B cell (primary cell): ENCODE measurements around the gene USP12.

Experiments used
- CTCF ChIP-seq: fragments of 200-600 bp; IDR thresholded peaks from one replicate; pipeline ENCODE4 v1.8.0; 2022; ENCODE audit warnings: antibody characterized with exemption, mild to moderate bottlenecking
- EZH2 ChIP-seq: IDR thresholded peaks from 2 replicates; pipeline ENCODE4 v1.6.1; 2012; ENCODE audit warnings: borderline replicate concordance, low read depth, mild to moderate bottlenecking, moderate library complexity, low read length; ENCODE audit not compliant: insufficient read depth, poor library complexity, severe bottlenecking

DNA sequence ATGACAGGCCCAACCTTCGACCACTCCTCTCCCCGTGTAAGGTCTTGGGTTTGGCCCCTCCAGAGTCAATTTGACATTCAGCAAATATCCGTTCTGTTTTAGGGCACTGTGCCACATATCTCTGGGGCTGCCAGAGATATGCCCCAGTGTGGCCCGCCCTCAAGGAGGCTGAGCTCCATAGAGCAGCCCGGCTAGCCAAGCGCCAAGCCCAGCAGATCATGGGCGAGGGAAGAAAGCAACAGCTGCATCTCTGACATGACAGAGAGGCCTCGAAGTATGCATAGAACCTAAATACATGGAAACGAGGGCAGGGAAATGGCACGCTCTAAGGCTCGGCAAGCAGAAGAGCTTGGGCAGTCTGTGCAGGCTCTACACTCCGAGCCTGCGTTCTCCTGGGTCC lies 124.5 kb downstream of the USP12 start:
- no peak for TF ChIP-seq CTCF
- no peak for TF ChIP-seq EZH2
